Left ventricle myocardium superior (tissue), 1 donor: Measurements from ENCODE around the gene ADH7. TPM values are rescaled to one million over a fixed set of nuclear protein-coding genes. Genes with fewer than 3 reads are reported as not detected.

Source experiments
- ATAC-seq: fragments of 200-7000 bp; cut with Tn5 transposase; one replicate; pipeline ENCODE4 v1.9.1; 2020; ENCODE audit warnings: mild to moderate bottlenecking, moderate library complexity
- DNase-seq: peaks from one replicate; pipeline ENCODE4 v3.0.0-alpha.2; 2020
- intact Hi-C: fragments of 100-400 bp; cut with micrococcal nuclease; formaldehyde crosslinking; loops from one replicate; pipeline ENCODE4 v1.11.0; 2022
- long read RNA-seq: library from polyadenylated mRNA; unstranded; transcript quantifications from one replicate; pipeline ENCODE4 v2.0.0, GENCODE V29; 2021
- total RNA-seq: library from RNA; stranded (reverse); fragmentation: NEBNext Ultra II Directional; extraction: Animal tissue kit (Norgen Biotek cat#: 25700); gene quantifications from one replicate; pipeline ENCODE4 v1.2.1, GENCODE V29; 2021
- donor health status: DM: no; HTN: yes; CAD: no; lungs with severe emphysema.

ADH7 gene
- total RNA-seq = not detected
- long read RNA-seq = 0 reads

GRCh38 chr4:99435154-99435553 lies at the start of gene ADH7:
TSS of gene ADH7 (minus strand) at chr4:99435342. CDS start at chr4:99435233, 109 bp downstream.
- no peak for DNase-seq
- no peak for ATAC-seq
- intact Hi-C loops = no loop called here

GRCh38 chr4:99483636-99484035 lies 48.5 kb upstream of the ADH7 start:
- no peak for ATAC-seq
- intact Hi-C loops = no loop called here
- DNase-seq = no peak

- intact Hi-C loops = no loop called here
- no peak for DNase-seq
- no peak for ATAC-seq
Observed at GRCh38 chr4:99473131-99473530, 38.0 kb upstream of the ADH7 start.

DNA sequence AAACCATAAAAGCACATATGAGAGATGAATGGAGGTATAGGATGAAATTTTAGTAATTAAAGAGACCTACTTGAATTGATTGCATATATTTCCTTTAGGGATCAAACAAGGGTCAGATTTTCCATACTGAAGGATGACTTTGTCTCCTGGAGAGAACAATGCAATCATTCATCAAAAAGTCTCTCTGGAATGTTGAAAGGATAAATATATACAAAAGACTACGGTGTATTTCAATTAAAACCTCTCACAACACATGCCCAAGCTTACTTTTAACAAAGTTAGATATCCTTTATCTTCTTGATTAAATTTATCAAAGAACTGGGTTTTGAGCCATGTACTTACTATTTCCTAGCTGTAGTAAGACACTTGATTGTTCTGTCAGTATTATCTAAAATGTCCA lies 36.8 kb upstream of the ADH7 start:
- ATAC-seq = no peak
- DNase-seq = no peak
- intact Hi-C loops = no loop called here

- DNase-seq (no peak), ATAC-seq (no peak)
- intact Hi-C loops = no loop called here
Observed at GRCh38 chr4:99471349-99471748, 36.2 kb upstream of the ADH7 start.

DNA sequence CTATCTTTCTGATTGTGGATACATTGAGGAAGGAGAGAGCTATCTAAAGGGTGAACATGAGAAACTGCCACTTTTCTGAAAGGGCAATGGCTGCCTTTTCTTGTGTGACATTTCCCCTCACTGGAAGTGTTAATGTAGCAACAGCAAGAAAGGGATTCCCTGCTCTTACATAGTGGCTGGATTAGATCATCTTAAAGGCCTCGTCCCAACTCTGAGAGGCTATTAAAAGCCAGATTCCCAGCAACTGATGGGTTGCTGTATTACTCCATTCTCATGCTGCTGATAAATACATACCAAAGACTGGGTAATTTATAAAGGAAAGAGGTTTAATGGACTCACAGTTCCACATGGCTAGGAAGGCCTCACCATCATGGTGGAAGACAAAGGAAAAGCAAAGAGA lies 33.7 kb upstream of the ADH7 start:
- DNase-seq = no peak
- no peak for ATAC-seq
- intact Hi-C loops = no loop called here

DNA sequence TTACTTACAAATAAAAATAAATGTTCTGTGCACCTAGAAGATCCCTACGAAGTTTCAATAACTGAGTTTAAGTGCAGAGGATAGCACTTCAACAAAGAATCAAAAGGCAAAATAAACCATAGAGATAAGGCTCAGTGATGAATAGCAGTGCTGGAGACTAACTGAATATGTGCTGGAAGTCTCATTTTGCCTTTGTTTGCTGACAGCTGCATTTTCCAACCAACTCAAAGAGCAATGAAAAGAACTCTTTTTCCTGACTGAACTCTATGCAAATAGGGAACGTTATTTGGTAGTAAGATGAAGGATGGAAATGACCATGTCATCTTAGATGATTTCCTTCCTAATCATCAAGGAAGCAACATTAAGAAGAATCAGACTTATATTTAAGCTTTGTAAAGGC lies 32.7 kb upstream of the ADH7 start:
- DNase-seq (no peak), ATAC-seq (no peak)
- intact Hi-C loops = no loop called here

- no peak for DNase-seq
- intact Hi-C loops = no loop called here
- ATAC-seq = no peak
Observed at GRCh38 chr4:99463566-99463965, 28.4 kb upstream of the ADH7 start.

DNA sequence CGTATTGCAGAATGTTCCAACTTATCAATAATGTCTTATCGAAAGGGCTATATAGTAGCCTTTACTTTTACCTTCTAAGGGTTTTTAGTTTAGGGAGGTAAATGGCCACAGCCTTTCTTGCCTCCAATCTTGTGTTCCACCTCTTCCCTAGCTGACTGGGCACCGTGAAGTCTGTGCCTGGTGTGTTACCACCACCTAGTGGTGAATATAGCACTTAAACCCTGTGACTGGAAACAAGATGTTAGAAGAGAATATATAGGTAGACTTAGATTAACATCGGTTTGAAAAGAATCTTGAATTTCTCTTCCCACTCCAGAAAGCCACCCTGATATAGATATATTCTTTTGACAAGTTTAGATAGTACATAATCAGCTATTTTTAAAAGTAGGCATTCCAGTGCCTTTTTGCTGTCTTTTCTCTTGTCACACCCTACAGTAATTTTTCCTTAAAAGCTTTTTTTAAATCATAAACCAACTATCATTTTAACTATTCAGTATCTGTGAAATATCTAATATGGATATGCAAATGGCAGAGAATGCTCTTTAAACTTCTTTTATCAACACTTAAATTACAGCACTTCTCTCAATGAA lies 27.8 kb upstream of the ADH7 start:
- intact Hi-C loops = no loop called here
- ATAC-seq = peak; percentile 87
- peak; percentile 30 for DNase-seq

DNA sequence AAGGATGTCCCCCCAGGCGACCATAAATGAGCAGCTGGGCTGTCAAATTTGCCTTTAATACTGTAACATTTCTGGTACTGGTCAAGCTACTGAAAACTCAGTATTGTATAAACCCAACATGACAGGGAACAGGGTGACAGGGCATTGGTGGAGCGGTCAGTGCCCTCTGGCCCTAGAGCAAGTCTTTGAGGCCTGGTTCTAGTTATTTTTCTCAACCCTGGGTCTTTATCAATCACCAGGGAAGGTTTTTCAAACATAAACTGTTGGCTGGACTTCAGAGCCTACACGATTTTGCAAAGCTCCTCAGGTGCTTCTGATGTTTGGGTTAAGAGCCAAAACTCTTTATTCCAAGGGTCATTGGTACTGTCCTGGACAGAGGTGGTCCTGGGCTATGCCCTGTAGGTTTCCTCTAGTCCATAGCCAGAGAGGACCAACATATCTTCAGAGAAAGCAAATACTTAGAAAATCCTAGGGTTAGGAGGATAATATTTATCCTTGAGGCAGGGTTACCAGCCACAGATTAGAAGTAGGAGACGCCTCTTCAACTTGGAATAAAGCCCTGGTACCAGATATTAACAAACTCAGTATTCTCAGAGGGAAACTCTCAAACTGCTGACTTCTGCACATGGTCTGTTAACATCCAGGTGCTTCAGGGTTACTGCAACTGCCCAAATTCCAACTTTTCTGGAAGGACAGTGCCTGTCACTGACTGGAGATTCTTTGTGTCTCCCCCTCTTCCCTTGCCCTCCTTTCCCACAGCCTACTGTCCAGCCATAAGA lies 26.7 kb upstream of the ADH7 start:
- ATAC-seq (no peak), DNase-seq (no peak)
- intact Hi-C loops = no loop called here

- intact Hi-C loops = no loop called here
- ATAC-seq = no peak
- DNase-seq = no peak
Observed at GRCh38 chr4:99459546-99460042, 24.5 kb upstream of the ADH7 start.

- no peak for ATAC-seq
- intact Hi-C loops = no loop called here
- DNase-seq = no peak
Observed at GRCh38 chr4:99458911-99459447, 23.8 kb upstream of the ADH7 start.

DNA sequence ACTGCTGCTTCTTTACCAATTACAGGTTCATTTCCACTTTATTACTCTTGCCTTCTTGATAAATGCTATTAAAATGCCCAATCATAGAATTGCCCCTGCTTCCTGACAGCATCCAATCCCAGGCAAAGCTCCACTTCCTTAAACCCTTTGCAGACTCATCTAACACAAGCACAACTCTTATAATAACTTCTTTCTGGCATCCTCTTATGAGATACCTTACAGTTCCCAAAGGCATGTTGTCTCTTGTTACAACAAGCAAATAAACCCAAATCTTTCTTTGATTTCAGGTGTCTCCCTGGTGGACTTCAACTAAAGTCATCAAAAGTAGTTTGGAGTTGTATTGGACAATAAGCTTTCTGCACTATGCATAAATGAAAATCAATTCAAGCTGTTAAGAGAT lies 22.5 kb upstream of the ADH7 start:
- no peak for ATAC-seq
- DNase-seq = no peak
- intact Hi-C loops = no loop called here

DNA sequence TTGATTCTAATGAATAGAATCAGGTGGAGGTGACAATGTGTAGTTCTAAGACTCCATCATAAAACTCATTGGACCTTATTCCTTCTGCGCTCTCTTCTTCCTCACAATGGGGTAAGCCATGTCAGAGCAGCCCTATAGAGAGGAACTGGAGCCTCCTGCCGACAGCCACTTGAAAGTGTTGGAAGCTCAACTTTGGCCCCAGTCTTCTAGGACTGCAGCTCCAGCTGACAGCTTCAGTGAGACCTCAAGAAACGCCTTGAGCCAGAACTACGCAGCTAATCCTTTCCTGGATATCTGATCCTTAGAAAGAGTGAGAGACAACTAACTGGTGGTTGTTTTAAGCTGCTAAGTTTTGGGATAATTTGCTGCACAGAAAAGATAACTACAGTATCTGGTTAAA lies 22.1 kb upstream of the ADH7 start:
- no peak for DNase-seq
- ATAC-seq = no peak
- intact Hi-C loops = no loop called here

DNA sequence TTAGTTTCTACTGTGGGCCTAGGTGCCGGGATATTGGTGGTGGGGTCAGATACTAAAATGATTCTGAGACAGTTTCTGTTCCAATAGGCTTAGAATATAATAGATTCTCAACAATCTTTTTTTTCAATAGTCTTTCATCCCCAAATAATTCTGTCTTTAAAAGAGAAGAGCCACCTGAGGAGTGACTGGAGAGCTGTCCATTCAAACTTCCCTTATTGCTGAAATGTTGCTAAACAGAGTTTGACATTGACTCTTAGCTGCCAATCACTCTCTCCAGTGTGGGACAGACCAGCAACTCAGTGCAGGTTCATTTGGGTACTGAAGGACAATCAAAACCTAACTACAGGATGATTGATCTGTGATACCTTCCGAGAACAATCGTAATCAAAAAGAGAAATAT lies 12.4 kb upstream of the ADH7 start:
- no peak for ATAC-seq
- intact Hi-C loops = no loop called here
- DNase-seq = no peak

GRCh38 chr4:99447079-99447478 lies 11.9 kb upstream of the ADH7 start:
- intact Hi-C loops = no loop called here
- no peak for ATAC-seq
- DNase-seq = no peak

- no peak for DNase-seq
- ATAC-seq = no peak
- intact Hi-C loops = no loop called here
Observed at GRCh38 chr4:99438405-99438780, 3.3 kb upstream of the ADH7 start.

- intact Hi-C loops = no loop called here
- ATAC-seq = no peak
- DNase-seq = no peak
Observed at GRCh38 chr4:99437723-99438404, 2.7 kb upstream of the ADH7 start.

DNA sequence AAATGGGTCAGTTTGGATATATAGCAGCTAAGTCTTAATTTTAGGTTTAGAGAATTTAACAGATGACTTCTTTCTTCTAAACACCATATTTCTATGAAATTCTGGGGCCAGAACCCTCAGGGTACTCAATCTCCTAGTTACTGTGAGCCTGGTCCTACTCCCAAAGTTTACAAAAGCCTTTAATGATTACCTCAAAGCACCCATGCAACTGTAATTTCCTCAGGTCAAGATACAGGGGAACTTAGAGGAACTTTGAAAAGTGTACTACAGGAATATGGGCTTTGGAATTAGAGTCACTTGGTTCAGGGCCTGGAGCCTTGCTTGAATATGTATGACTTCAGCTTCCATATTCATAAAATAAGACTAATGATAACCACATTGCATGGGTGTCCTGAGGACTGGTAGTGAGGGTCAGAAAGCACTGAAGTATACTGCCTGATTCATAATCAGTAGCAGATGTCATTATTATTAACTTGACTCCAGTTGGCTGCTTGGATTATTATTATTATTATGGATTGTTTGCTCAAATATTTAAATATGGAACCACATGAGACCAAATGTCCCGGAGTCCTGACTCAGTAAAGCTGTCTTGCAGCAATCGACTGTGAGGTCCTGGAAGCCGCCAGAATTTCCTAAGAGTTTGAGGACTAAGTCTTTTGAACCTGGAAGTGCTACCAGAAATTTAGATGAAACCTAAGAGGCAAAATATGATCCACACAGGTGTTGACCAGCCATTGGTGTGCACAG lies 2.0 kb upstream of the ADH7 start:
- no peak for ATAC-seq
- intact Hi-C loops = no loop called here
- DNase-seq = no peak

- DNase-seq (no peak), ATAC-seq (no peak)
- intact Hi-C loops = no loop called here
Observed at GRCh38 chr4:99436462-99436861, 1.3 kb upstream of the ADH7 start.
